ENCODE measurements around the gene VTI1A. TPM values are rescaled to one million over a fixed set of nuclear protein-coding genes. Genes with fewer than 3 reads are reported as not detected.

Gene VTI1A
- total RNA-seq, 1 experiment from 2014 or later, result 22.0 TPM

DNA sequence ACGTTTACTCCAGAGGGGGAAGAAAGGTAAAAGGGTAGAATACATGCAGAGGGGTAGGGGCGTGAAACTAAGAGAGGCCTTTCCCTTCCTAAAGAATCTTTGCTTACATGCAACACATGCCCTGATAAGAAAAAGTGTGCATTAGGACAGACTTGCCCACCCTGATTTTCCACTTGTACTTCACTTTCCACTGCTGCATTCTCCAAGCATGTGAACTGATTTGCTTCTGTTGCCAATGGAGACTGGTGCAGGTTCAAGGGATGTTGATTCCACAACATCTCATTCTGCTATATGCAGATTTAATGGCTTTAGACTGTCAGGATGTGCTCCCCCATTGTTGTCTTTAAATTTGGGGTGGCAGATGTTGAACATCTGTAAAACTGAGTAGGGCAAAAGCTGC is 265.5 kb downstream of the VTI1A start:
- no peak overlapping the region for H3K4me2 ChIP-seq (ENCODE audit: insufficient read depth, insufficient read length, low read length)
- H4K5ac ChIP-seq (ENCODE audit: insufficient read length, low read depth, low read length), result no peak overlapping the region
- DNase-seq, result no peak
- H3K4ac ChIP-seq (ENCODE audit: low read depth, low read length), result no peak overlapping the region
- H4K8ac ChIP-seq (replicated peaks; ENCODE audit: insufficient read length, low read depth, low read length), result no peak overlapping the region
- H3K14ac ChIP-seq (ENCODE audit: insufficient read depth, low read length), result no peak overlapping the region
- H4K91ac ChIP-seq (ENCODE audit: insufficient read length, low read depth, low read length), result no peak overlapping the region
- H3K9ac ChIP-seq (ENCODE audit: extremely low read depth, insufficient read length, low read length), result no peak overlapping the region
- no peaks in the 10 kb centered on the region for H3K23me2 ChIP-seq (ENCODE audit: insufficient read length, low read depth, low read length, poor library complexity, severe bottlenecking)
- H2AFZ ChIP-seq (ENCODE audit: low read length), result no peak overlapping the region
- peaks cover 54 to 56% of the 10 kb centered on the region in 2 experiments for H3K4me1 Mint-ChIP-seq
- no peaks in the 10 kb centered on the region for H3K27me3 ChIP-seq (ENCODE audit: insufficient read depth, low read length)
- no peak overlapping the region for H2BK12ac ChIP-seq (ENCODE audit: insufficient read length, low read depth, low read length)
- H2BK15ac ChIP-seq (ENCODE audit: low read depth, low read length), result no peak overlapping the region
- H3K23ac ChIP-seq (ENCODE audit: insufficient read length, low read depth, low read length), result no peak overlapping the region
- H3K79me2 ChIP-seq (ENCODE audit: insufficient read depth, low read length), result no peaks in the 10 kb centered on the region
- H3K4me3 Mint-ChIP-seq, result no peak overlapping the region
- no peak overlapping the region for H3K18ac ChIP-seq (ENCODE audit: insufficient read length, low read depth, low read length)
- no peaks in the 10 kb centered on the region for H3K9me3 ChIP-seq (ENCODE audit: control insufficient read depth, low read depth, low read length)
- no peaks in the 10 kb centered on the region for H3K27me3 Mint-ChIP-seq (ENCODE audit: low read depth)
- H3T11ph ChIP-seq (ENCODE audit: low read length), result no peak overlapping the region
- no peaks in the 10 kb centered on the region for H3K79me1 ChIP-seq (ENCODE audit: insufficient read depth, low read depth, low read length, poor library complexity, severe bottlenecking)
- no peak overlapping the region for H2AK5ac ChIP-seq (ENCODE audit: insufficient read length, low read length)
- H3K27ac ChIP-seq (ENCODE audit: insufficient read length, low read depth, low read length), result no peak overlapping the region
- peaks cover 10% of the 10 kb centered on the region for H3K4me1 ChIP-seq (ENCODE audit: insufficient read depth, low read length)
- no peak overlapping the region for H3K27ac Mint-ChIP-seq
- H3K56ac ChIP-seq (ENCODE audit: insufficient read length, low read depth, low read length), result no peak overlapping the region
- no peak overlapping the region for H2BK20ac ChIP-seq (ENCODE audit: low read depth, low read length, poor library complexity, severe bottlenecking)
- no peaks in the 10 kb centered on the region for H4K20me1 ChIP-seq (ENCODE audit: control insufficient read depth, insufficient read depth, insufficient read length)
- TF ChIP-seq, protein P1, sequence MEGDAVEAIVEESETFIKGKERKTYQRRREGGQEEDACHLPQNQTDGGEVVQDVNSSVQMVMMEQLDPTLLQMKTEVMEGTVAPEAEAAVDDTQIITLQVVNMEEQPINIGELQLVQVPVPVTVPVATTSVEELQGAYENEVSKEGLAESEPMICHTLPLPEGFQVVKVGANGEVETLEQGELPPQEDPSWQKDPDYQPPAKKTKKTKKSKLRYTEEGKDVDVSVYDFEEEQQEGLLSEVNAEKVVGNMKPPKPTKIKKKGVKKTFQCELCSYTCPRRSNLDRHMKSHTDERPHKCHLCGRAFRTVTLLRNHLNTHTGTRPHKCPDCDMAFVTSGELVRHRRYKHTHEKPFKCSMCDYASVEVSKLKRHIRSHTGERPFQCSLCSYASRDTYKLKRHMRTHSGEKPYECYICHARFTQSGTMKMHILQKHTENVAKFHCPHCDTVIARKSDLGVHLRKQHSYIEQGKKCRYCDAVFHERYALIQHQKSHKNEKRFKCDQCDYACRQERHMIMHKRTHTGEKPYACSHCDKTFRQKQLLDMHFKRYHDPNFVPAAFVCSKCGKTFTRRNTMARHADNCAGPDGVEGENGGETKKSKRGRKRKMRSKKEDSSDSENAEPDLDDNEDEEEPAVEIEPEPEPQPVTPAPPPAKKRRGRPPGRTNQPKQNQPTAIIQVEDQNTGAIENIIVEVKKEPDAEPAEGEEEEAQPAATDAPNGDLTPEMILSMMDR (conservative IDR thresholded peaks at IDR 0.05), result no peak
- H2BK120ac ChIP-seq (ENCODE audit: low read depth, low read length, poor library complexity, severe bottlenecking), result no peak overlapping the region
- peaks cover 3 to 5% (median 4%) of the 10 kb centered on the region in 3 experiments; a peak in 4 of 7 replicates for H3K36me3 Mint-ChIP-seq (ENCODE audit: insufficient read depth in 1 of 3, low read depth in 3 of 3)
- H2BK5ac ChIP-seq (ENCODE audit: insufficient read length, low read length), result no peak overlapping the region
- no CpG with 5 or more reads among the region's 2 CpGs for WGBS (ENCODE audit: extremely low coverage, insufficient read length, low lambda C conversion rate)
- no peaks in the 10 kb centered on the region for H3K9me3 Mint-ChIP-seq

All from H9 (cell line).